GM23338 (cell line): ENCODE measurements around the gene CPNE4. TPM values are rescaled to one million over a fixed set of nuclear protein-coding genes. Genes with fewer than 3 reads are reported as not detected.

Source experiments
- ATAC-seq: fragments of 200-7000 bp; cut with Tn5 transposase; 3 replicates; pipeline ENCODE4 v1.9.1; 2020
- DNase-seq: peaks from one replicate; pipeline ENCODE4 v3.0.0-alpha.2; 2015; ENCODE audit warnings: low spot score
- H2AFZ ChIP-seq: fragments of 200-600 bp; sonication (generic); 2 replicates; pipeline ENCODE4 v1.8.0; 2016; ENCODE audit warnings: antibody characterized with exemption, mild to moderate bottlenecking, moderate library complexity
- H3F3A ChIP-seq: fragments of 200-600 bp; sonication (generic); replicated peaks from 2 replicates; pipeline ENCODE4 v1.8.0; 2017; ENCODE audit warnings: antibody characterized with exemption, mixed run types, low read depth
- H3K27ac ChIP-seq: fragments of 200-600 bp; sonication (generic); 2 replicates; pipeline ENCODE4 v1.6.1; 2016; ENCODE audit warnings: low read depth
- H3K27me3 ChIP-seq: fragments of 200-600 bp; sonication (generic); 2 replicates; pipeline ENCODE4 v1.8.0; 2016; ENCODE audit warnings: mild to moderate bottlenecking, mixed run types, moderate library complexity; ENCODE audit not compliant: insufficient read depth
- H3K36me3 ChIP-seq: fragments of 200-600 bp; sonication (generic); 2 replicates; pipeline ENCODE4 v1.8.0; 2016; ENCODE audit warnings: mild to moderate bottlenecking; ENCODE audit not compliant: insufficient read depth
- H3K4me1 ChIP-seq: fragments of 200-600 bp; sonication (generic); 2 replicates; pipeline ENCODE4 v1.8.0; 2016; ENCODE audit warnings: mild to moderate bottlenecking, moderate library complexity; ENCODE audit not compliant: insufficient read depth
- H3K4me2 ChIP-seq: fragments of 200-600 bp; sonication (generic); 2 replicates; pipeline ENCODE4 v1.7.1; 2017; ENCODE audit warnings: mixed run types
- H3K4me3 ChIP-seq: fragments of 200-600 bp; sonication (generic); 2 replicates; pipeline ENCODE4 v1.6.1; 2016; ENCODE audit warnings: mixed run types
- H3K79me2 ChIP-seq: fragments of 200-600 bp; sonication (generic); replicated peaks from 2 replicates; pipeline ENCODE4 v1.8.0; 2017; ENCODE audit warnings: mild to moderate bottlenecking; ENCODE audit not compliant: insufficient read depth
- H3K9me2 ChIP-seq: fragments of 200-600 bp; sonication (generic); 2 replicates; pipeline ENCODE4 v1.8.0; 2017; ENCODE audit not compliant: insufficient read depth
- H4K20me1 ChIP-seq: fragments of 200-600 bp; sonication (generic); replicated peaks from 2 replicates; pipeline ENCODE4 v1.8.0; 2017; ENCODE audit warnings: mild to moderate bottlenecking; ENCODE audit not compliant: insufficient read depth
- H3K27ac Mint-ChIP-seq: 2 replicates; pipeline ENCODE4 v1.8.0; 2020; ENCODE audit warnings: inconsistent platforms, mild to moderate bottlenecking, moderate library complexity, mixed read lengths
- H3K27me3 Mint-ChIP-seq: 3 replicates; pipeline ENCODE4 v1.8.0; 2022; ENCODE audit warnings: low read depth, mild to moderate bottlenecking, moderate library complexity, mixed read lengths, inconsistent platforms; ENCODE audit not compliant: insufficient read depth, poor library complexity
- H3K36me3 Mint-ChIP-seq: 3 replicates; pipeline ENCODE4 v1.8.0; 2021; ENCODE audit warnings: low read depth, mild to moderate bottlenecking, inconsistent platforms, moderate library complexity, mixed read lengths
- H3K4me1 Mint-ChIP-seq: 3 replicates; pipeline ENCODE4 v1.8.0; 2020; ENCODE audit warnings: mild to moderate bottlenecking, inconsistent platforms, mixed read lengths
- H3K4me3 Mint-ChIP-seq: 3 replicates; pipeline ENCODE4 v1.8.0; 2021; ENCODE audit warnings: moderate library complexity, mild to moderate bottlenecking, inconsistent platforms, mixed read lengths
- H3K9me3 Mint-ChIP-seq: 3 replicates; pipeline ENCODE4 v1.8.0; 2020; ENCODE audit warnings: moderate library complexity, mild to moderate bottlenecking, inconsistent platforms, mixed read lengths
- CREB1 ChIP-seq: fragments of 250-450 bp; sonication (Bioruptor Pico); IDR thresholded peaks from 2 replicates; pipeline ENCODE4 v1.5.0; 2020; ENCODE audit warnings: low read depth, mild to moderate bottlenecking, moderate library complexity
- CTCF ChIP-seq, 2 experiments: fragments of 200-600 bp in 1 of 2; sonication (generic) in 1 of 2; conservative IDR thresholded peaks; 2 replicates each; pipeline versions ENCODE4 v1.5.1 to v1.6.1; 2016 to 2017; ENCODE audit warnings: antibody characterized with exemption in 2 of 2, low read depth in 2 of 2, mild to moderate bottlenecking in 2 of 2, moderate library complexity in 1 of 2
- ETS1 ChIP-seq: IDR thresholded peaks from 2 replicates; pipeline ENCODE4 v1.6.1; 2016; ENCODE audit warnings: antibody characterized with exemption
- EZH2 ChIP-seq: fragments of 200-600 bp; sonication (generic); IDR thresholded peaks from one replicate; pipeline ENCODE4 v1.8.0; 2017; ENCODE audit warnings: antibody characterized with exemption, mild to moderate bottlenecking, low read depth; ENCODE audit not compliant: unreplicated experiment
- EZH2phosphoT487 ChIP-seq: fragments of 200-600 bp; sonication (generic); IDR thresholded peaks from one replicate; pipeline ENCODE4 v1.8.1; 2018; ENCODE audit warnings: antibody characterized with exemption; ENCODE audit not compliant: unreplicated experiment
- JUNB ChIP-seq: IDR thresholded peaks from one replicate; pipeline ENCODE4 v1.6.1; 2016; ENCODE audit warnings: antibody characterized with exemption; ENCODE audit not compliant: unreplicated experiment
- NANOG ChIP-seq: IDR thresholded peaks from 2 replicates; pipeline ENCODE4 v1.6.1; 2016; ENCODE audit warnings: antibody characterized with exemption, borderline replicate concordance
- POLR2AphosphoS5 ChIP-seq: IDR thresholded peaks from 2 replicates; pipeline ENCODE4 v1.6.1; 2016; ENCODE audit warnings: antibody characterized with exemption, low read depth
- REST ChIP-seq: IDR thresholded peaks from one replicate; pipeline ENCODE4 v1.6.1; 2018; ENCODE audit warnings: antibody characterized with exemption; ENCODE audit not compliant: unreplicated experiment
- STAT1 ChIP-seq: IDR thresholded peaks from one replicate; pipeline ENCODE4 v1.6.1; 2016; ENCODE audit warnings: antibody characterized with exemption; ENCODE audit not compliant: unreplicated experiment
- ZNF114 ChIP-seq: fragments of 250-450 bp; sonication (Bioruptor Pico); IDR thresholded peaks from 2 replicates; pipeline ENCODE4 v1.5.0; 2020; ENCODE audit warnings: mild to moderate bottlenecking, moderate library complexity
- ZNF331 ChIP-seq: fragments of 250-450 bp; sonication (Bioruptor Pico); IDR thresholded peaks from 2 replicates; pipeline ENCODE4 v1.5.0; 2020; ENCODE audit warnings: low read depth, mild to moderate bottlenecking, moderate library complexity
- polyA plus RNA-seq: library from polyadenylated mRNA; unstranded; fragments of >200 nt; fragmentation: Nextera tagmentation; extraction: Ambion mirVana; gene quantifications from 2 replicates; pipeline ENCODE4 v1.2.1, GENCODE V29; 2016
- total RNA-seq: library from RNA; depleted of rRNA; stranded (reverse); fragments of >200 nt; shearing (Covaris generic); gene quantifications from 2 replicates; pipeline ENCODE4 v1.2.3, GENCODE V29; 2014

CPNE4 gene
- total and polyA plus RNA-seq, 2 experiments from 2014 or later = 2.0 to 6.5 TPM

- DNase-seq = no peak
- no peaks in the 10 kb centered on the region for H3K36me3 ChIP-seq
- Mint-ChIP-seq H3K4me3 (no peak overlapping the region), H3K9me3 (no peaks in the 10 kb centered on the region), H3K4me1 (peaks cover 9% of the 10 kb centered on the region), H3K36me3 (no peaks in the 10 kb centered on the region), H3K27me3 (no peaks in the 10 kb centered on the region), H3K27ac (no peak overlapping the region)
- H3K27me3 ChIP-seq = no peaks in the 10 kb centered on the region
- no peak overlapping the region for H3K4me2 ChIP-seq
- H3K4me1 ChIP-seq = no peaks in the 10 kb centered on the region
- no peak overlapping the region for H3K4me3 ChIP-seq
- H3K27ac ChIP-seq = no peak overlapping the region
- no peak overlapping the region for H2AFZ ChIP-seq
- no peak for TF ChIP-seq ZNF114
- no peak for TF ChIP-seq JUNB
- no peak for TF ChIP-seq STAT1
- no peak for TF ChIP-seq EZH2phosphoT487
- peaks cover 3% of the 10 kb centered on the region; the same call in 1 of the 2 replicates for H3K9me2 ChIP-seq
- no peaks in the 10 kb centered on the region for H3F3A ChIP-seq
- ATAC-seq = no peak
- H4K20me1 ChIP-seq = no peaks in the 10 kb centered on the region
- H3K79me2 ChIP-seq = no peaks in the 10 kb centered on the region
Measured at GRCh38 chr3:131944676-131945075, 90.1 kb downstream of the CPNE4 start.

DNA sequence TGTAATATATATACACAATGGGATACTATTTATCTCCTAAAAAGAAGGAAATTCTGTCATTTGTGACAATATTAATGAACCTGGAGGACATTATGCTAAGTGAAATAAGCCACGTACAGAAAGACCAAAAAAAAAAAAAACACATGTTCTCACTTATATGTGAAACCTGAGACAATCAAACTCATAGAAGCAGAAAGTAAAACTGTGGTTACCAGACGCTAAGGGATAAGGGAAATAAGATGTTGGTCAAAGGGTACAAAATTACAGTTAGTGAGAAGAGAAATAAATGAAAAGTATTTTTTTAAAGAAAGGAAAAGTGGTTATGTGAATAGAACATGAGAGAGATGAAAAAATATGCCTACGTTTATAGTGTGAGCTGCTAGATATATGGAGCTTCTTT is 101.1 kb downstream of the CPNE4 start:
- Mint-ChIP-seq H3K9me3 (peaks cover 4% of the 10 kb centered on the region; the same call in 1 of the 3 replicates), H3K27ac (no peak overlapping the region), H3K27me3 (peaks cover 2% of the 10 kb centered on the region), H3K4me3 (no peak overlapping the region), H3K36me3 (no peaks in the 10 kb centered on the region), H3K4me1 (peaks cover 5% of the 10 kb centered on the region; the same call in 2 of the 3 replicates)
- no peak overlapping the region for H3K4me3 ChIP-seq
- peaks cover 8% of the 10 kb centered on the region; the same call in 1 of the 2 replicates for H3K9me2 ChIP-seq
- no peaks in the 10 kb centered on the region for H3K4me1 ChIP-seq
- no peak overlapping the region for H3K4me2 ChIP-seq
- no peak for DNase-seq
- H3K27ac ChIP-seq = no peak overlapping the region
- H3K36me3 ChIP-seq = no peaks in the 10 kb centered on the region
- TF ChIP-seq CREB1 = no peak
- H2AFZ ChIP-seq = no peak overlapping the region
- no peak for ATAC-seq
- no peaks in the 10 kb centered on the region for H3K27me3 ChIP-seq
- H3K79me2 ChIP-seq = no peaks in the 10 kb centered on the region
- H3F3A ChIP-seq = no peaks in the 10 kb centered on the region
- H4K20me1 ChIP-seq = no peaks in the 10 kb centered on the region

DNA sequence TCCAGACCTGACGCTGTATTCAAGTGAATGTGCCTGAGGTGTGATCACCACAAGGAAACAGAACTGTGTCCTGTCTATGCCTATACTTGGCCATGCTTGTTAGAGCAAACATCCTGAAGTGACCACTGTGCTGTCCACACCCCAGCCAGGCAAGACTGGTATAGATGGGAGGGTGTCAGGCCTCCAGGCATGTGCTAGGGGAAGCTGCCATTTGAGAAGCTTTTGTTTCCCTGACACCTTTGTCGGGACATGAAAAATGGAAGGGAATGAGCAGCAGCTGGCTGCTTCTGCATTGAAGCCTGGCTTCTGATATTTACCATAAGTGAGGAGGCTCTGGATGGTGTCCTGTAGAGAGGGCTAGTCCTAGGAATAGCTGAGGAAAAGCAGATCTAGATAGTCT is 106.2 kb downstream of the CPNE4 start:
- peaks cover 3% of the 10 kb centered on the region for H3K27me3 Mint-ChIP-seq
- H4K20me1 ChIP-seq = no peaks in the 10 kb centered on the region
- peak overlapping the region; percentile 80; the same call in 1 of the 2 replicates for H2AFZ ChIP-seq
- no peaks in the 10 kb centered on the region for H3F3A ChIP-seq
- no peak overlapping the region for H3K4me3 ChIP-seq
- no peaks in the 10 kb centered on the region for H3K36me3 ChIP-seq
- no peaks in the 10 kb centered on the region for H3K36me3 Mint-ChIP-seq
- peaks cover 8% of the 10 kb centered on the region; the same call in 1 of the 2 replicates for H3K9me2 ChIP-seq
- no peaks in the 10 kb centered on the region for H3K79me2 ChIP-seq
- H3K4me3 Mint-ChIP-seq = no peak overlapping the region
- peaks cover 23% of the 10 kb centered on the region for H3K4me1 Mint-ChIP-seq
- ATAC-seq (peak; percentile 47), DNase-seq (no peak)
- H3K4me1 ChIP-seq = peaks cover 11% of the 10 kb centered on the region
- H3K9me3 Mint-ChIP-seq = no peaks in the 10 kb centered on the region
- no peaks in the 10 kb centered on the region for H3K27me3 ChIP-seq
- no peak overlapping the region for H3K4me2 ChIP-seq
- no peak overlapping the region for H3K27ac ChIP-seq
- H3K27ac Mint-ChIP-seq = peak overlapping the region; percentile 50; the same call in 1 of the 2 replicates
- TF ChIP-seq EZH2 (no peak), CTCF (conservative IDR thresholded peaks at IDR 0.05; ENCODE audit: low read depth in 2 of 2) (no peak), CREB1 (no peak), NANOG (no peak), STAT1 (no peak), REST (no peak), POLR2AphosphoS5 (no peak), JUNB (no peak), ETS1 (no peak), ZNF114 (no peak), ZNF331 (CRISPR knock-in tag) (no peak), EZH2phosphoT487 (no peak)
